Panc1 (cell line): Measurements from ENCODE around the gene SNX10.

Source experiments
- REST ChIP-seq, 2 experiments: IDR thresholded peaks; 2 replicates each; pipeline ENCODE4 v1.6.1; 2011 to 2012; ENCODE audit warnings: low read depth in 2 of 2, control low read depth in 1 of 2, low read length in 1 of 2, mild to moderate bottlenecking in 1 of 2, moderate library complexity in 1 of 2; ENCODE audit not compliant: insufficient read depth in 1 of 2
- SIN3A ChIP-seq: IDR thresholded peaks from 2 replicates; pipeline ENCODE4 v1.6.1; 2012; ENCODE audit warnings: low read depth, mild to moderate bottlenecking, low read length, moderate library complexity, borderline replicate concordance; ENCODE audit not compliant: insufficient read depth

GRCh38 chr7:26361637-26362036 lies 70.0 kb downstream of the SNX10 start:
- no peak for TF ChIP-seq REST (IDR thresholded peaks at IDR 0.05; ENCODE audit: insufficient read depth in 1 of 2, low read depth in 2 of 2, low read length in 1 of 2)
- no peak for TF ChIP-seq SIN3A
